ENCODE results near the gene CIC.
"Not testable (repeated sequence)": the region's sequence is repeated elsewhere in the genome, so short reads cannot be mapped to it uniquely, and the experiment has no call there.

The CIC gene

GRCh38 chr19:42335374-42335936 is 66.4 kb downstream of the CIC start:
- Histone ChIP-seq H3K27me3 (ENCODE audit: control insufficient read depth in 5 of 5, insufficient read depth in 4 of 5, low read length in 5 of 5) (no peaks in the 10 kb centered on the region), H3K4me1 (ENCODE audit: control insufficient read depth in 5 of 5, insufficient read depth in 5 of 5, low read length in 5 of 5) (peaks cover 0 to 6% (median 4%) of the 10 kb centered on the region in 5 donors), H3K9ac (ENCODE audit: low read length in 5 of 5) (no peak overlapping the region), H3K4me3 (ENCODE audit: low read depth in 1 of 5, low read length in 5 of 5) (no peak overlapping the region), H3K27ac (ENCODE audit: low read depth, low read length) (no peak overlapping the region), H3K9me3 (ENCODE audit: control insufficient read depth in 5 of 5, low read length in 5 of 5) (no peaks in the 10 kb centered on the region), H3K36me3 (ENCODE audit: control insufficient read depth in 5 of 5, insufficient read depth in 5 of 5, low read length in 5 of 5) (peaks cover 0 to 51% (median 25%) of the 10 kb centered on the region in 5 donors)

- no peak overlapping the region for H3K9ac ChIP-seq (ENCODE audit: low read length in 5 of 5)
- H3K27ac ChIP-seq (ENCODE audit: low read depth, low read length) = no peak overlapping the region
- peaks cover 0 to under 1% (median 0%) of the 10 kb centered on the region in 5 donors for H3K4me1 ChIP-seq (ENCODE audit: control insufficient read depth in 5 of 5, insufficient read depth in 5 of 5, low read length in 5 of 5)
- H3K36me3 ChIP-seq (ENCODE audit: control insufficient read depth in 5 of 5, insufficient read depth in 5 of 5, low read length in 5 of 5) = peaks cover 0 to 51% (median 25%) of the 10 kb centered on the region in 5 donors
- H3K27me3 ChIP-seq (ENCODE audit: control insufficient read depth in 5 of 5, insufficient read depth in 4 of 5, low read length in 5 of 5) = no peaks in the 10 kb centered on the region
- H3K4me3 ChIP-seq (ENCODE audit: low read depth in 1 of 5, low read length in 5 of 5) = no peak overlapping the region
- no peaks in the 10 kb centered on the region for H3K9me3 ChIP-seq (ENCODE audit: control insufficient read depth in 5 of 5, low read length in 5 of 5)
These were observed 66.9 kb downstream of the CIC start for GRCh38 chr19:42335971-42336370.

- not testable (repeated sequence) for H3K4me1 ChIP-seq (ENCODE audit: control insufficient read depth in 5 of 5, insufficient read depth in 5 of 5, low read length in 5 of 5); H3K4me3 ChIP-seq (ENCODE audit: low read depth in 1 of 5, low read length in 5 of 5); H3K27me3 ChIP-seq (ENCODE audit: control insufficient read depth in 5 of 5, insufficient read depth in 4 of 5, low read length in 5 of 5); H3K27ac ChIP-seq (ENCODE audit: low read depth, low read length); H3K9ac ChIP-seq (ENCODE audit: low read length in 5 of 5); H3K9me3 ChIP-seq (ENCODE audit: control insufficient read depth in 5 of 5, low read length in 5 of 5)
- H3K36me3 ChIP-seq (ENCODE audit: control insufficient read depth in 5 of 5, insufficient read depth in 5 of 5, low read length in 5 of 5) = peaks cover 0 to 52% (median 33%) of the 10 kb centered on the region in 5 donors
These were observed 70.2 kb downstream of the CIC start for GRCh38 chr19:42339126-42339860.

GRCh38 chr19:42339922-42340321 is 70.9 kb downstream of the CIC start:
- not testable (repeated sequence) for H3K4me3 ChIP-seq (ENCODE audit: low read depth in 1 of 5, low read length in 5 of 5); H3K27me3 ChIP-seq (ENCODE audit: control insufficient read depth in 5 of 5, insufficient read depth in 4 of 5, low read length in 5 of 5); H3K9me3 ChIP-seq (ENCODE audit: control insufficient read depth in 5 of 5, low read length in 5 of 5); H3K27ac ChIP-seq (ENCODE audit: low read depth, low read length); H3K9ac ChIP-seq (ENCODE audit: low read length in 5 of 5)
- Histone ChIP-seq H3K4me1 (ENCODE audit: control insufficient read depth in 5 of 5, insufficient read depth in 5 of 5, low read length in 5 of 5) (peaks cover 0 to 15% (median 2%) of the 10 kb centered on the region in 5 donors), H3K36me3 (ENCODE audit: control insufficient read depth in 5 of 5, insufficient read depth in 5 of 5, low read length in 5 of 5) (peaks cover 0 to 52% (median 37%) of the 10 kb centered on the region in 5 donors)

GRCh38 chr19:42343344-42344110 is 74.5 kb downstream of the CIC start:
- H3K27me3 ChIP-seq (ENCODE audit: control insufficient read depth in 5 of 5, insufficient read depth in 4 of 5, low read length in 5 of 5) = no peaks in the 10 kb centered on the region
- no peak overlapping the region for H3K9ac ChIP-seq (ENCODE audit: low read length in 5 of 5)
- no peak overlapping the region for H3K4me3 ChIP-seq (ENCODE audit: low read depth in 1 of 5, low read length in 5 of 5)
- no peak overlapping the region for H3K27ac ChIP-seq (ENCODE audit: low read depth, low read length)
- no peaks in the 10 kb centered on the region for H3K9me3 ChIP-seq (ENCODE audit: control insufficient read depth in 5 of 5, low read length in 5 of 5)
- H3K4me1 ChIP-seq (ENCODE audit: control insufficient read depth in 5 of 5, insufficient read depth in 5 of 5, low read length in 5 of 5) = peaks cover 0 to 32% (median 3%) of the 10 kb centered on the region in 5 donors
- peaks cover 0 to 32% (median 17%) of the 10 kb centered on the region in 5 donors for H3K36me3 ChIP-seq (ENCODE audit: control insufficient read depth in 5 of 5, insufficient read depth in 5 of 5, low read length in 5 of 5)

- Histone ChIP-seq H3K9ac (ENCODE audit: low read length in 5 of 5) (no peak overlapping the region), H3K27me3 (ENCODE audit: control insufficient read depth in 5 of 5, insufficient read depth in 4 of 5, low read length in 5 of 5) (no peaks in the 10 kb centered on the region), H3K4me3 (ENCODE audit: low read depth in 1 of 5, low read length in 5 of 5) (no peak overlapping the region), H3K9me3 (ENCODE audit: control insufficient read depth in 5 of 5, low read length in 5 of 5) (no peaks in the 10 kb centered on the region), H3K36me3 (ENCODE audit: control insufficient read depth in 5 of 5, insufficient read depth in 5 of 5, low read length in 5 of 5) (peaks cover 0 to 36% (median 17%) of the 10 kb centered on the region in 5 donors), H3K27ac (ENCODE audit: low read depth, low read length) (no peak overlapping the region), H3K4me1 (ENCODE audit: control insufficient read depth in 5 of 5, insufficient read depth in 5 of 5, low read length in 5 of 5) (peaks cover 0 to 32% (median 3%) of the 10 kb centered on the region in 5 donors)
These were observed 75.4 kb downstream of the CIC start for GRCh38 chr19:42344336-42344893.

Data from subcutaneous abdominal adipose tissue (tissue), 5 donors.